GM21367 (cell line): Measurements from ENCODE around the gene MBP.
A peak's percentile ranks its signal among the peaks of the same experiment; 100 is the strongest.

Experiments
- ATAC-seq: cut with Tn5 transposase; IDR thresholded peaks from one replicate; pipeline ENCODE4 v1.9.1; 2021; ENCODE audit not compliant: unreplicated experiment

MBP gene

DNA sequence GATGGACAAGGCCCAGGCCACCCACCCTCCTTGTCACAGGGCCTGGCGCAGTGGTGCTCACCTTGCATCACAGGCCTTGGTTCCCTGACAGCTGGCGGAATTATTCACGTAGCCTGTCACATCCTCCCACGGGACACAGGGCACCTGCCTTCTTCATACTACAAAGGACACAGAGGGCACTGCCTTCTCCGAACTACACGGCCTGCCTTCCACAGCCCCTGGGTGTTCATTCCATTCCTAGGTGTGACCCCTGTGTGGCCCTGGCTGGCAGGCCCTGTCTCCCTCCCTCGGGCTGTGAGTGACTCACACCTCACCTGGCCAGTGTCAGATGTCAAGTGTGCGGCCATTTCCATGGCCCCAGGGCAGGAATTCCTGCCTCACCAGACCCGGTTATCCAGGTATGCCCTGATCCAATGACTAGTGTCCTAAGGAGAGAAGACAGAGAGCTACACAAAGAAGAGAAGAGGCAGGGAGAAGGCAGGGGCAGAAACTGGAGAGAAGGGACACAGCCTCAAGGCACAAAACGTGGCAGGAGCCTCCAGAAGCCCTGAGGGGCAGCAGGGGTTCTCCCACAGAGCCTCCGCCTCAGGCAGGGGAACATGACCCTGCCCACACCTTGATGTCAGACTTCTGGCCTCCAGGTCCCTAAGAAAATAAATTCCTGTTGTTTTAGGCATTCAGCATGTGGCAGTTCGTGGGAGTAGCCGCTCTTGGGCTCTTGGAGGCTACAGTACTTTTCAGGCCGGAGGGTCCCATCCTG, 43.4 kb downstream of the MBP start:
- no peak for ATAC-seq

DNA sequence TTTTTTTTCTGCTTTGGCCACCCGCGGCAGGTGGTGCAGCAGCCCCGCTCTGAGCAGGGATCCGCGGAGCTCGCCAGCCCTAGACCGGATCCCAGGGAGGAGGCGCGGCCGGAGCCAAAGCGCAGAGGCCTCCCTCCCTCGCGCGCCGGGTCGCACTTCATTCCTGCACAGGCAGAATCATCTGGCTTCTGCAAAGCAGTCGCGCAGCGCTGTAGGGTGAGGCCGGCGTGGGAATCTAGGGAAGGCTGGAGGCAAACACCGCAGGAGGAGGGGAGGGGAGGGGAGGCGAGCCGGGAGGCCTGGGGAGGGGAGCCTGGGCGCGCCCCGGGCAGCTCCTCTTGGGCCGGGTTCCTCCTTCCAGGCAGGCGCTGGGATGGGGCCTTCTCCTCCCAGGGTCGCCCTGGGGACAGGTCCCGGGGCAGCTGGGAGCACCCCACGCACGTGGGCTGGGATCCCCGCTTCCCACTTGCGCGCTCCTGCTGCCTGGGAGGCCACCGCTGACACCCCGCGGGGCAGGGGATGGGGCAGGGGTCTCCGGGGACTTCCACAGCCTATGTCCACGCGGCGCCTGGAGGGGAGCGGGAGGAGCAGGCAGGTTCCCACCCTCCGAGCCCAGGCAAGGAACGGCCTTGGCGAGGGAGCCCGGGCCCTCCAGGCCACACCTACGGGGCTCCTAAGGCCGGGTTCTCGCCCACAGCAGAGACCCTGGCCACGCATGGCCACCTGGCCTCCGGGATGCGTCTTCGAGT, 45.0 kb downstream of the MBP start:
- ATAC-seq, result no peak

DNA sequence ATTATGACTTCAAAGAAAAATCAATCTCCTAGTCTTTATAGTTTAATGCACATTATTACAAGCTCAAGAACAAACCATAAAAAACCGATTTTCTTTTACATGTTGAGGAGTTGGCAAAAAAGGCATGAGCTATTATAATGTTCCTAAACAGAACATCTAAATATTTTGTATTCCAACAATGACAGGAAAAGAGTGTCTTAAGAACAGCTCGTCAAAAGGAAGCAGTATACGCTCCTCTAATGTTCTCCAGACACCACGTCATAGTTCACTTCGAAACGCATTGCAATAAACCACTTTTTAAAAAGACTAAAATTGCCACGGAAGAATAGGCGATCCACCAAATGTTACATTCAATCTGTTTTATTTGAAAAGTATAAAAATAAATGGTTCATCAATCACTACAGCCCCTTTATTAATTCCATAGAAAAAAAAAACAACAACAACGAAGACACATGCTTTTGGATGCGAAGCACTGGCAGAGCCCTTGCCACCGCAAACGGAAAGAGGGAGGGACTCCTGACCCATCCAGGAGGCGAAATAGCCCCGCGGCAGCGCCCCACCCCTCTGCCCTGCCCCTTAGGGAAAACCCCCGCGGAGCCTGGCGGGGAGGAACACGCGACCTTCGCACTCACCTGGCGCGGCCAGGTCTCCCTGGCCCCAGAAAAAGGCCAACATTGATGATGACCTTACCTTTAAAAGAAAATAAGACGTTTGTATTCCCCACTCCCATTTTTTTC, 45.8 kb downstream of the MBP start:
- ATAC-seq, result no peak

- no peak for ATAC-seq
These were observed 46.5 kb downstream of the MBP start for GRCh38 chr18:77086034-77086433.

DNA sequence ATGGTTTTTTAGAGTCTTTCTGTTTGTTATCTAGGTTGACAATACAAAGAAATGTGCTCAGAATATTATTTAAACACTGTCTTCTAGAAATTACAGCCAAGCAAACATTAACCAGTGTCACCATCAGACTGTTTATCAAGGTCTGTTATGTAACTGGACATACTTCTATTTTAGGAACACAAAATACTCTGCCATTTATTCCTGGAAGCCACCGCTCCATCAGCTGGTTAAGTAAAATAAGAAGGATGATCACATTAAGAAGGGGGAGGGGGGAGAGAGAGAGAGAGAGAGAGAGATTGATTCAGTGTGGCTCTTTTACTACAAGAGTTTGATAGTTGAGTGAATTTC, 47.9 kb downstream of the MBP start:
- no peak for ATAC-seq

DNA sequence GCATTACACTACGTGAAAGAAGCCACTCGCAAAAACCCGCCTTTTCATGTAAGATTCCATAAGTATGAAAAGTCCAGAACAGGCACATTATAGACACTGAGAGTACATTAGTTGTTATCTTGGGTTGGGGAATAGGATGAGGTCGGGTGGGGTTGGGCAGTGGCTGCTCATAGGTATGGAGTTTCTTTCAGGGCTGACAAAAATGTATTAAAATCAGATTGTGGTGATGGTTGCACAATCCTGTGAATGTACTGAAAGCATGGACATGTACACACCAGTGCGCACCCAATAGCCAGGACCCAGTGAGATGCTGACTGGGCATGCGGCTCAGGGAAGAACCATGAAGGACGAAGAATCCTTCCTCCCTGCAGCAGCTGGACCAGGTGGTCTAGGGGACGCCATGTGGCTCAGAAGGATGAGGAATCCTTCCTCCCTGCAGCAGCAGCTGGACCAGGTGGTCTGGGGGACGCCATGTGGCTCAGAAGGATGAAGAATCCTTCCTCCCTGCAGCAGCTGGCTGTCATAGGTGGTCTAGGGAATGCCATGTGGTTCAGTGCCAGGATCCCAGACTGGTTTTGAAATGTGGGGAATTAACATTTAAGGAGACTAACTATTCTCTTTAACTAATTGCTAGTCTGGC, 50.1 kb downstream of the MBP start:
- ATAC-seq, result no peak

- ATAC-seq, result no peak
These were observed 51.2 kb downstream of the MBP start for GRCh38 chr18:77081390-77081778.

- peak; percentile 85 for ATAC-seq
These were observed 52.5 kb downstream of the MBP start for GRCh38 chr18:77079954-77080682.

DNA sequence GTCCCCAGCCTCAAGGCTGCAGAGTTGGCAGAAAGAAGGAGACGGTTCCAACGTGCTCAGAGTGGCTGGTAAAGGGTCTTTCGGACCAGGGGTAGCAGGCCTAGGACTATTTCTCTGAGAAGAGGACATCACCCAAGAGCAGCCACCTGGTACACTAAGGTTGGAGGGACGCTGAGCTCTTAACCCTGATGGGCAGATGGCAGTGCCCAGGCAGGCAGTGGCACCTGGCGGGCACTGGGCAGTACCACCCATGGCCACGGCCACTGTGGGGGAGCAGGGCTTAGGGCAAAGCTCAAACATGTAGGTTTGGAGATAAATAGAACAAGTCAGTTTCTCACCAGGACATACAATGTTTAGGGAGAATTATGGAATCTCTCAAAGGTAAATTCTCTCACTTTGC, 53.5 kb downstream of the MBP start:
- ATAC-seq, result no peak

- no peak for ATAC-seq
These were observed 53.9 kb downstream of the MBP start for GRCh38 chr18:77078690-77079070.

DNA sequence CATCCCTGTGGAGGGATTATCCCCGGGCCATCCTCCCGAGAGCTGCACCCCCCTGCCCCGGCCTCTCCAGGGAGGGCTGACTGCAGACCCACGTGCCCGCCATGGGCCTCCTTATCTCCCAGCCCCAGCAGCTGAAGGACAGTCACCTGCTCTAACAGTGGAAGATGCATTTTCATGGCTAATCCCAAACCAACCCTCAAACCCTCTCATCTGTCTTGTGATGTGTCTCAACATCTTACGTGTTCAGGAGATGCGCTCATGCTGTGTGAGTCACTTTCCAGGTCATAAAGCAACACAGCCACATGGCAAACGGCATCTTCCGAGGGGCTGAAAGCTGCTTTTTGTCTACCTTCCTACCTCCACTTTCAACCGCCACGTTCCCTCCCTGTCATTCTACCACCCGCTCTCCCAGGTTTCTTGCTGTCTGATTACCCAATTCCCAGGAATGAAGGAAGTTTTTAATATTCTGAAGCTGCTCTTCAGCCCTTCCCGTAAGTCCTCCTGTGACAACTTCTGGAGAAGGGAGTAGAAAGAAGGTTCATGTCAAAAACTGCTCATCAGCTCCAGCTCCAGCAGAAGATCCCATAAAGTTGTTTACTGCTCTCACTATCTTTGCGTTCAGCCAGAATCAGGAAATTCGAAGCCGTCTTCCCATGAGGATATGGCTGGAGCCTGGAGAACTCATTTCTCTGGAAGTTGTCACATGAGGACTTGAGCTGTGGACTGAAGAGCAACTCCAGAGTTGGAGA, 54.5 kb downstream of the MBP start:
- ATAC-seq, result no peak

DNA sequence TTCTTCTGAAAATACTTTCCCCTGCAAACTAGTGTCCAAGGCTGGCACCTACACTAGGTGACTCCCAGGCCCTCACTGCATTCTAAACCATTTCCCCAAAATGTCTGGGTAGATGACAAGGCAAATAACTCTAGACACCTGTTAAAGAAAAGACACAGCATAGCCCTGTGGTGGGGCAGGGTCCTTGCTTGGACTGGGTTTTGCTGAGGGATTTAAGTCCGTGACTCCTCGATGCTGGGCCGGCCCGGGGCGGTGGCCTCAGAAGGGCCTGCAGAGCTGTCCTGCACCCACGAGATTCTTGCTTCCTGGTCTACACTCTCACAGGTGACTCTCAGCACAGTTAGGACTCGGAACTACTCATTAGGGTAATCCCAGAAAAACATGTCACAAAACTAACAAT, 55.2 kb downstream of the MBP start:
- no peak for ATAC-seq

DNA sequence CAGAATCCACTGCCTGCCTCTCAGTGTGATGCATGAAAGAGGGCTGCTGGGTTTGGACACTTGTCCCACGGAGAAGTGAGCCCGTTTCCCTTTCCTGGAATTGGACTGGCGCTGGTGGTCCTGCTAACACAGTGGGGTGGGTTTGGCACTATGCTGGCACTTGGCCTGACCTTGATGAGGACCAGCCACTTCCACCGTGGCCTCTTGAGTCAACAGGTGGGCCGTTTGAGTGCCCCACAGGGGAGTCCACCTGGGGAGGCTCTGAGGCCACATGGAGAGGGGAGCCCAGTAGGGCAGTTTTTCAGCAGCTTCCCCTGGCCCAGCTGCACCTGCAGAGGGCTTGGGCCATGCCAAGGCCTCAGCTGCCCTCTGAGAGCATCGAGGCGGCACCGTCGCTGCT, 56.5 kb downstream of the MBP start:
- no peak for ATAC-seq

DNA sequence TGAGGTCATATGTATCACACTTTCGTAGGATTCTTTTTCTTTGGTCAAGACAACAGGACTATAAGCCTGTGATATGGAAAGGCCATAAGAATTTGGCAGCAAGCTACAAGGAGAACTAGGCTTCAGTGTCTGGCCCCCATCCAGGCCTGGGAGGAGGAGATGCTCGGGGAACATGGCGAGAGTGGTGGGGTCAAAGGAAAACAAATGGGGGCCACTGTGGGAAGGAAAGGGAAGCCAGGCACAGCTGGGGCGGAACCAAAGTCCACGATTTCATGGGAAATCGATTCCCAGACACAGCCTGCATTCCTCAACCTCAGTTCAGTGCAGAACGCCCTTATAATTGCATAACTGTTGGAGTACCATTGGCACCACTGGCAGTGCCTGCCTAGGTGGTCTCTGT, 58.2 kb downstream of the MBP start:
- no peak for ATAC-seq

DNA sequence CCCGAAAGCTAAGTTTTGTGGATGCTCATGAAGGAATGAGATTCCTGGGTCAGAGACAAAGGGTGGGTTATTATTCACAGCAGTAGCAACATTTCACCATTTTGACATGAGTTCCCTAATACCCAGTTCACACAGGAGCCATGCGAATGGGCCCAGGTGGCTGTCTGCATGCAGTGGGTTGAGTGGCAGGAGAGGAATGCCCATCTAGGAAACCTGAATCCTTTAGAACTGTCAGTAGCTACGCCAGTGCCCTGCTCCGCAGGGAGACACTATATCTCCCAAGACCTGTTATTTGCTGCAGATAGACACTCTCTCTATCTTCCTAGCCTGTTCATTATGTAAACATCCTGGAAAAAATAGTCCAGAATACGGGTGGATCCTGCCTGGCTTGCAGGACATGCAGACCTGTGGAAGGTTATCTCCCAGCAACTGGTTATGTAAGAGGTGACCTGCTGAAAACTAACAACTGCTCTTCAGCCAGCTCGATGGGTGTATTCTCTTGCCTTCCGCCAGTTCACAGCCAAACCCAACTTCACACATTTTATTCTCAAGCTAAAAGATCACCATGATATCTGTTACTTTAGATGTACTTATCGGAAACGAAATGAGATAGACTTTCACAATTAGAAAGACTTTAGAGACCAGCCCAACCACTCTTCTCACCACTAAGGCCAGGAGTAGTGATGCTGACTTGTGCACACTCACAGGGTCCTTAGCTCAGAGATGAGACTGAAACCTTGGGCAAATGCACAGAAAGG, 59.1 kb downstream of the MBP start:
- no peak for ATAC-seq

DNA sequence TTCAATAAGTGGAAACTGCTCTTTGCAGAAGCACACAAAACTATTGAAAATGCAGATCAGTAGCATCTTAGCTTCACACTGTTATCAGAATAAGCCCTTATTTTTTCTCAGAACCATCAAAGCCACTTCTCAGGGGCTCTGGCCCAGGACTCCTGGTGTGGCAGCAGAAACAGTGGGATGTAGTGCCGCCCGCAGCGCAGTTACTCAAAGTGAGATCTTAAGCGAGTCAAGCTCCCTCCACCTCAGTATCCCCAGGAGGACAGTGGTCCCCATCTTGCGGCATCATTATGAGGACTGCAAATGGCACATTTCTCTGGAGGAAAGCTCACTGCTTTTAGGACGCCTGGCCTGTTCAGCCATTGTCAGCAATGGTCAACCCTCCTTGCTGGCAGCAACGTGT, 60.0 kb downstream of the MBP start:
- no peak for ATAC-seq

GRCh38 chr18:77071711-77072292, 60.8 kb downstream of the MBP start:
- ATAC-seq, result no peak

DNA sequence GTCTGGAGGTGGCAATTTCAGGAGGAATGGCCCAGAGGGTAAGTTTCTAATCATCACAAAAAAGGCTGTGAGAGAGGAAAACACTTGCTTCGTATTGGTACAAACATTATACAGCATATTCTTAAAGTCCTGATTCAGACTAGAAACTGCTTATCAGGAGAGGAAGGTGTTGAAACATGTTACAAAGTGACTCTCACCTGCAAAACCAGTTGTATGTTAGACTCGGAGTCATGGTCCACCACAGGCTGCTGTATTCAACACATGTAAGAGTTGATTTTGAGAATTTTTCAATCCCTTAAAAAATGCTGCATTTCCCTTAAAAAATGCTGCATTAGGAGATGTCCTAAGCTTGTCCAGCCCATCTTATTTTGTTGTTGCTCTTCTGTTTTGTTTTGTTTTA, 61.5 kb downstream of the MBP start:
- no peak for ATAC-seq

DNA sequence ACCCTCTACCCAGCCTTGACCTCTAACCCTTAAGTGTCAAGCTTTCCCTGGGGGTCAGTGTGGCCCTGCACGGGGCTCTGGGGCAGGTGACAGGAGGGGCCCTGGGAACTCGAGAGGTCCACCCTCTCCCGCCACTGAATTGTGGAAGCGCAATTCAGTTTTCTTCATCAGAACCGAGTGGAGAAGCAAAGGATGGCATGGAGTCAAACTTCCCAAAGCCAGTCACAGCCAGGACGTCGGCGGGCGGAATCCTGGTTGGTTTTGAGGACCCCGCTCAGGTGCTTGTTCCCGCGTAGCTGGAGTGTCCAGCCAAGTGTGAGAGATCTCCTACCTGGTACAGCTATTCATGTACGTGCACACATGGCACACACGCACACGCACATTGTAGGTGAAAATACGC, 62.0 kb downstream of the MBP start:
- no peak for ATAC-seq
